MM.1S (cell line): Measurements from ENCODE around the gene ARHGAP4.

Source experiments
- CTCF ChIP-seq: fragments of 300-600 bp; sonication (generic); IDR thresholded peaks from 2 replicates; pipeline ENCODE4 v1.5.1; 2016; ENCODE audit warnings: antibody characterized with exemption, low read length, mixed read lengths
- EZH2 ChIP-seq: fragments of 300-600 bp; sonication (generic); optimal IDR thresholded peaks from 2 replicates; pipeline ENCODE3; 2017; ENCODE audit warnings: low read depth, mild to moderate bottlenecking, antibody characterized with exemption, low read length, mixed read lengths

- TF ChIP-seq CTCF (no peak), EZH2 (no peak)
Measured at GRCh38 chrX:153862369-153863250, 63.5 kb downstream of the ARHGAP4 start.
